GM23338 (cell line): ENCODE data around the gene MTERF2. TPM values are rescaled to one million over a fixed set of nuclear protein-coding genes. Genes with fewer than 3 reads are reported as not detected.

Experiments used
- ATAC-seq: fragments of 200-7000 bp; cut with Tn5 transposase; 3 replicates; pipeline ENCODE4 v1.9.1; 2020
- DNase-seq: peaks from one replicate; pipeline ENCODE4 v3.0.0-alpha.2; 2015; ENCODE audit warnings: low spot score
- H2AFZ ChIP-seq: fragments of 200-600 bp; sonication (generic); 2 replicates; pipeline ENCODE4 v1.8.0; 2016; ENCODE audit warnings: antibody characterized with exemption, mild to moderate bottlenecking, moderate library complexity
- H3F3A ChIP-seq: fragments of 200-600 bp; sonication (generic); replicated peaks from 2 replicates; pipeline ENCODE4 v1.8.0; 2017; ENCODE audit warnings: antibody characterized with exemption, mixed run types, low read depth
- H3K27ac ChIP-seq: fragments of 200-600 bp; sonication (generic); 2 replicates; pipeline ENCODE4 v1.6.1; 2016; ENCODE audit warnings: low read depth
- H3K27me3 ChIP-seq: fragments of 200-600 bp; sonication (generic); 2 replicates; pipeline ENCODE4 v1.8.0; 2016; ENCODE audit warnings: mild to moderate bottlenecking, mixed run types, moderate library complexity; ENCODE audit not compliant: insufficient read depth
- H3K36me3 ChIP-seq: fragments of 200-600 bp; sonication (generic); 2 replicates; pipeline ENCODE4 v1.8.0; 2016; ENCODE audit warnings: mild to moderate bottlenecking; ENCODE audit not compliant: insufficient read depth
- H3K4me1 ChIP-seq: fragments of 200-600 bp; sonication (generic); 2 replicates; pipeline ENCODE4 v1.8.0; 2016; ENCODE audit warnings: mild to moderate bottlenecking, moderate library complexity; ENCODE audit not compliant: insufficient read depth
- H3K4me2 ChIP-seq: fragments of 200-600 bp; sonication (generic); 2 replicates; pipeline ENCODE4 v1.7.1; 2017; ENCODE audit warnings: mixed run types
- H3K4me3 ChIP-seq: fragments of 200-600 bp; sonication (generic); 2 replicates; pipeline ENCODE4 v1.6.1; 2016; ENCODE audit warnings: mixed run types
- H3K79me2 ChIP-seq: fragments of 200-600 bp; sonication (generic); replicated peaks from 2 replicates; pipeline ENCODE4 v1.8.0; 2017; ENCODE audit warnings: mild to moderate bottlenecking; ENCODE audit not compliant: insufficient read depth
- H3K9me2 ChIP-seq: fragments of 200-600 bp; sonication (generic); 2 replicates; pipeline ENCODE4 v1.8.0; 2017; ENCODE audit not compliant: insufficient read depth
- H4K20me1 ChIP-seq: fragments of 200-600 bp; sonication (generic); replicated peaks from 2 replicates; pipeline ENCODE4 v1.8.0; 2017; ENCODE audit warnings: mild to moderate bottlenecking; ENCODE audit not compliant: insufficient read depth
- H3K27ac Mint-ChIP-seq: 2 replicates; pipeline ENCODE4 v1.8.0; 2020; ENCODE audit warnings: inconsistent platforms, mild to moderate bottlenecking, moderate library complexity, mixed read lengths
- H3K27me3 Mint-ChIP-seq: 3 replicates; pipeline ENCODE4 v1.8.0; 2022; ENCODE audit warnings: low read depth, mild to moderate bottlenecking, moderate library complexity, mixed read lengths, inconsistent platforms; ENCODE audit not compliant: insufficient read depth, poor library complexity
- H3K36me3 Mint-ChIP-seq: 3 replicates; pipeline ENCODE4 v1.8.0; 2021; ENCODE audit warnings: low read depth, mild to moderate bottlenecking, inconsistent platforms, moderate library complexity, mixed read lengths
- H3K4me1 Mint-ChIP-seq: 3 replicates; pipeline ENCODE4 v1.8.0; 2020; ENCODE audit warnings: mild to moderate bottlenecking, inconsistent platforms, mixed read lengths
- H3K4me3 Mint-ChIP-seq: 3 replicates; pipeline ENCODE4 v1.8.0; 2021; ENCODE audit warnings: moderate library complexity, mild to moderate bottlenecking, inconsistent platforms, mixed read lengths
- H3K9me3 Mint-ChIP-seq: 3 replicates; pipeline ENCODE4 v1.8.0; 2020; ENCODE audit warnings: moderate library complexity, mild to moderate bottlenecking, inconsistent platforms, mixed read lengths
- CREB1 ChIP-seq: fragments of 250-450 bp; sonication (Bioruptor Pico); IDR thresholded peaks from 2 replicates; pipeline ENCODE4 v1.5.0; 2020; ENCODE audit warnings: low read depth, mild to moderate bottlenecking, moderate library complexity
- CTCF ChIP-seq, 2 experiments: fragments of 200-600 bp in 1 of 2; sonication (generic) in 1 of 2; conservative IDR thresholded peaks; 2 replicates each; pipeline versions ENCODE4 v1.5.1 to v1.6.1; 2016 to 2017; ENCODE audit warnings: antibody characterized with exemption in 2 of 2, low read depth in 2 of 2, mild to moderate bottlenecking in 2 of 2, moderate library complexity in 1 of 2
- ETS1 ChIP-seq: IDR thresholded peaks from 2 replicates; pipeline ENCODE4 v1.6.1; 2016; ENCODE audit warnings: antibody characterized with exemption
- EZH2 ChIP-seq: fragments of 200-600 bp; sonication (generic); IDR thresholded peaks from one replicate; pipeline ENCODE4 v1.8.0; 2017; ENCODE audit warnings: antibody characterized with exemption, mild to moderate bottlenecking, low read depth; ENCODE audit not compliant: unreplicated experiment
- EZH2phosphoT487 ChIP-seq: fragments of 200-600 bp; sonication (generic); IDR thresholded peaks from one replicate; pipeline ENCODE4 v1.8.1; 2018; ENCODE audit warnings: antibody characterized with exemption; ENCODE audit not compliant: unreplicated experiment
- JUNB ChIP-seq: IDR thresholded peaks from one replicate; pipeline ENCODE4 v1.6.1; 2016; ENCODE audit warnings: antibody characterized with exemption; ENCODE audit not compliant: unreplicated experiment
- NANOG ChIP-seq: IDR thresholded peaks from 2 replicates; pipeline ENCODE4 v1.6.1; 2016; ENCODE audit warnings: antibody characterized with exemption, borderline replicate concordance
- POLR2AphosphoS5 ChIP-seq: IDR thresholded peaks from 2 replicates; pipeline ENCODE4 v1.6.1; 2016; ENCODE audit warnings: antibody characterized with exemption, low read depth
- REST ChIP-seq: IDR thresholded peaks from one replicate; pipeline ENCODE4 v1.6.1; 2018; ENCODE audit warnings: antibody characterized with exemption; ENCODE audit not compliant: unreplicated experiment
- STAT1 ChIP-seq: IDR thresholded peaks from one replicate; pipeline ENCODE4 v1.6.1; 2016; ENCODE audit warnings: antibody characterized with exemption; ENCODE audit not compliant: unreplicated experiment
- ZNF114 ChIP-seq: fragments of 250-450 bp; sonication (Bioruptor Pico); IDR thresholded peaks from 2 replicates; pipeline ENCODE4 v1.5.0; 2020; ENCODE audit warnings: mild to moderate bottlenecking, moderate library complexity
- ZNF331 ChIP-seq: fragments of 250-450 bp; sonication (Bioruptor Pico); IDR thresholded peaks from 2 replicates; pipeline ENCODE4 v1.5.0; 2020; ENCODE audit warnings: low read depth, mild to moderate bottlenecking, moderate library complexity
- ZNF462 ChIP-seq: fragments of 250-450 bp; sonication (Bioruptor Pico); IDR thresholded peaks from 2 replicates; pipeline ENCODE4 v1.5.0; 2020; ENCODE audit warnings: mild to moderate bottlenecking, moderate library complexity
- polyA plus RNA-seq: library from polyadenylated mRNA; unstranded; fragments of >200 nt; fragmentation: Nextera tagmentation; extraction: Ambion mirVana; gene quantifications from 2 replicates; pipeline ENCODE4 v1.2.1, GENCODE V29; 2016
- total RNA-seq: library from RNA; depleted of rRNA; stranded (reverse); fragments of >200 nt; shearing (Covaris generic); gene quantifications from 2 replicates; pipeline ENCODE4 v1.2.3, GENCODE V29; 2014

Gene MTERF2
- total and polyA plus RNA-seq, 2 experiments from 2014 or later: 9.2 to 11.0 TPM

DNA sequence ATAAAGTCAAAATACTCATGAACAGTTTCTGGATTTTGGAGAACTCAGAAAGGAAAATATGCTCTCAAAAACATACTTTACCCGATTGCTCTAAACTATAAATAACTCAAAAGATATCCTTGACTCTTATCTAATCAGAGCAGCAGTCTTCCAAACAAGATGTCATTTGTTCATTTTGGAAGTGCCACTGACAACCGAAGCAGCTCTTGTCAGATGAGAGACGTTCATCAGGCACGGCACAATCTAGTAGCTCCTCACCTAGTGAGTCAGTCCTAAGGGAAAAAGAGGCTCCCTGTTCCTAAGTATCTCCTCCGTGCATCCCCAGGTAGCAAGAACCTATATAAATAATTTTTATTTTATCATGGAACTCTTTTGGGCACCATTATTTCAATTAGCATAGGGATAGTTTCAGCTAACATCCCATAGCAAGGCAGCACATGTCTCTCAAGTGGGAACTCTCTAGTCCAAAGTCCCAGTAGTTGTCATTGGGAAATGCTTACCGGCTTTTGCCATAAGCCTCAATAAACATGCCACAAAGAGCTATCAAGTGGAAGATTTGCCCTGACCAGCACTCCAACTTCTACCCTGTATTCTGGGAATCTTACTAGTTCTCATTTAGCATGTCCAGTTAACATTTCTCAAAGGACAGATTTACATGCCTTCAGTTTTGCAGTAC is 45.3 kb downstream of the MTERF2 start:
- H4K20me1 ChIP-seq: no peaks in the 10 kb centered on the region
- DNase-seq (no peak), ATAC-seq (no peak)
- H3K36me3 Mint-ChIP-seq: peaks cover 6% of the 10 kb centered on the region; the same call in 1 of the 3 replicates
- H3K4me1 ChIP-seq: no peaks in the 10 kb centered on the region
- H3K9me2 ChIP-seq: 0 out of 2 replicates have a peak, but pooled peaks cover 6% of the 10 kb centered on the region
- peaks cover 3% of the 10 kb centered on the region for H3K27me3 Mint-ChIP-seq
- H3K79me2 ChIP-seq: no peaks in the 10 kb centered on the region
- no peak for TF ChIP-seq POLR2AphosphoS5
- TF ChIP-seq EZH2phosphoT487: no peak
- TF ChIP-seq NANOG: no peak
- TF ChIP-seq CTCF (conservative IDR thresholded peaks at IDR 0.05; ENCODE audit: low read depth in 2 of 2): no peak
- TF ChIP-seq JUNB: no peak
- no peak for TF ChIP-seq ZNF331 (CRISPR knock-in tag)
- TF ChIP-seq REST: no peak
- TF ChIP-seq ETS1: no peak
- no peak for TF ChIP-seq CREB1 (CRISPR knock-in tag)
- TF ChIP-seq EZH2: no peak
- TF ChIP-seq STAT1: no peak
- TF ChIP-seq ZNF462: no peak
- no peak for TF ChIP-seq ZNF114 (CRISPR knock-in tag)
- no peaks in the 10 kb centered on the region for H3K27me3 ChIP-seq
- H2AFZ ChIP-seq: no peak overlapping the region
- H3K36me3 ChIP-seq: peaks cover 8% of the 10 kb centered on the region
- H3K9me3 Mint-ChIP-seq: peaks cover 47% of the 10 kb centered on the region
- no peak overlapping the region for H3K4me2 ChIP-seq
- H3K4me3 Mint-ChIP-seq: no peak overlapping the region
- no peak overlapping the region for H3K27ac Mint-ChIP-seq
- H3F3A ChIP-seq: no peaks in the 10 kb centered on the region
- no peaks in the 10 kb centered on the region for H3K4me1 Mint-ChIP-seq
- no peak overlapping the region for H3K27ac ChIP-seq
- no peak overlapping the region for H3K4me3 ChIP-seq
